Pulmonary artery endothelial cell (primary cell): Measurements from ENCODE around the gene SEMG1. TPM values are rescaled to one million over a fixed set of nuclear protein-coding genes. Genes with fewer than 3 reads are reported as not detected.
A peak's percentile ranks its signal among the peaks of the same experiment; 100 is the strongest.

ENCODE experiments used
- DNase-seq: peaks from one replicate; pipeline ENCODE4 v3.0.0-alpha.2; 2011; ENCODE audit warnings: low read depth, low spot score
- total RNA-seq: library from RNA; depleted of rRNA; stranded (reverse); fragments of >200 nt; gene quantifications from 2 replicates; pipeline ENCODE4 v1.2.3, GENCODE V29; 2014

SEMG1 gene
- total RNA-seq = not detected in 2 replicates

GRCh38 chr20:45206725-45207124 is at the start of gene SEMG1:
SEMG1 (plus strand) TSS chr20:45207033; CDS start chr20:45207054, 21 bp downstream.
- no peak for DNase-seq

- peak; percentile 4 for DNase-seq
These were observed 48.9 kb upstream of the SEMG1 start for GRCh38 chr20:45157962-45158361.

- DNase-seq = no peak
These were observed 43.6 kb upstream of the SEMG1 start for GRCh38 chr20:45163083-45163803.

GRCh38 chr20:45164906-45165305 is 41.9 kb upstream of the SEMG1 start:
- no peak for DNase-seq

GRCh38 chr20:45173522-45173921 is 33.3 kb upstream of the SEMG1 start:
- DNase-seq = no peak

GRCh38 chr20:45174434-45175364 is 32.1 kb upstream of the SEMG1 start, which contains the start of gene PI3:
PI3 (plus strand) TSS chr20:45174902; CDS start chr20:45174923, 21 bp downstream.
- DNase-seq = no peak

GRCh38 chr20:45176526-45177267 is 30.1 kb upstream of the SEMG1 start:
- DNase-seq = no peak

GRCh38 chr20:45179166-45179565 is 27.7 kb upstream of the SEMG1 start:
- DNase-seq = no peak

GRCh38 chr20:45181639-45182038 is 25.2 kb upstream of the SEMG1 start:
- no peak for DNase-seq

GRCh38 chr20:45183084-45183483 is 23.7 kb upstream of the SEMG1 start:
- DNase-seq = no peak

- DNase-seq = no peak
These were observed 19.1 kb upstream of the SEMG1 start for GRCh38 chr20:45187693-45188092.

- no peak for DNase-seq
These were observed 17.7 kb upstream of the SEMG1 start for GRCh38 chr20:45189067-45189609.

GRCh38 chr20:45189861-45190260 is 17.0 kb upstream of the SEMG1 start:
- DNase-seq = no peak

GRCh38 chr20:45191926-45192325 is 14.9 kb upstream of the SEMG1 start:
- DNase-seq = no peak

GRCh38 chr20:45193331-45193730 is 13.5 kb upstream of the SEMG1 start:
- DNase-seq = no peak

- DNase-seq = no peak
These were observed 3.1 kb downstream of the SEMG1 start for GRCh38 chr20:45209924-45210323.

GRCh38 chr20:45211569-45212474 is 5.0 kb downstream of the SEMG1 start:
- DNase-seq = no peak

- no peak for DNase-seq
These were observed 6.0 kb downstream of the SEMG1 start for GRCh38 chr20:45212836-45213235.

GRCh38 chr20:45218124-45218523 is 11.3 kb downstream of the SEMG1 start:
- no peak for DNase-seq

GRCh38 chr20:45218636-45219035 is 11.8 kb downstream of the SEMG1 start:
- no peak for DNase-seq
